K562 treated with DMSO at 1 percent for 12 hours (cell line): Measurements from ENCODE around the gene RNF212B. TPM values are rescaled to one million over a fixed set of nuclear protein-coding genes. Genes with fewer than 3 reads are reported as not detected.

Experiments used
- total RNA-seq: library from RNA; unstranded; fragments of 300-600 nt; gene quantifications from 2 replicates; pipeline ENCODE4 v1.2.3, GENCODE V29; 2022; ENCODE audit not compliant: insufficient read depth

Gene RNF212B, protein sequence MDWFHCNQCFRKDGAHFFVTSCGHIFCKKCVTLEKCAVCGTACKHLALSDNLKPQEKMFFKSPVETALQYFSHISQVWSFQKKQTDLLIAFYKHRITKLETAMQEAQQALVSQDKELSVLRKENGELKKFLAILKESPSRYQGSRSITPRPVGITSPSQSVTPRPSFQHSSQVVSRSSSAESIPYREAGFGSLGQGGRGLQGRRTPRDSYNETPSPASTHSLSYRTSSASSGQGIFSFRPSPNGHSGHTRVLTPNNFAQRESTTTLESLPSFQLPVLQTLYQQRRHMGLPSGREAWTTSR
- total RNA-seq = not detected in 2 replicates

DNA sequence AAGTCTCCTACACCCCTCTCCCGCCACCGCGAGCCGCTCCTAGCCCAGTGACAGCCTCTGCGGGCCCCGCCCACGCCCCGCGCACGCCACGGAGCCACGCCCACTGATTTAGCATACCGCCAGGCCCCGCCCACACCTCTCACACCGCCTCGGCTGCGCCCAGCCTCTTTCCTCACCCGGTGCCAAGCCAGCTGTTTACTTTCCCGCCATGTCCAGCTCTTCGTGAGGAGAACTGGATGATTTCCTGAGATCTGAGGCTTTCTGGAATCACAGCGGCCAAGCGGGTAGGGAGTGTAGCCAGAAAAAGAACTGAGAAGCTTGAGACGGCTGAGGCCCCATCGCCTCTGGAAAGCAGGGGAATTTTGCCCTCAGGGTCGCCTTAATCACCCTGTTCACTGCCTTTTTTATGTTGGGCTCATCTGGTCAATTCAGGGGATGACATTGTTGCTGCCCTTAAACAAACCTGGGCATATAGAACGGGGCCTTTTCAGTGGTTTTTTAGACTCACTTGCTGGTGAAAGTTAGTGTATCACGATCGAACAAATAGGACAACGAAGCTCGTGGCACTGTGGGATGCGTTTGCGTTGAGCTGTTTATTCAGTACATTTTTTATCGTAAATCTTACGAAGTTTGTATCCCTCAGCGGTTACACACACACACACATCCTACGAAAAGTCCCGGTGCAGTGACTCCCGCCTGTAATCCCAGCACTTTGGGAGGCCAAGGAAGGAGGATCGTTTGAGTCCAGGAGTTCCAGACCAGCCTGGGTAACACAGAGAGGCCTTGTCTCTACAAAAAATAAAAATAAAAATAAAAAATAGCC is at the start of gene RNF212B:
RNF212B (plus strand) TSS at position 165 of the 823 bp plus-strand sequence. CDS start 2,410 bp downstream, outside the sequence.

DNA sequence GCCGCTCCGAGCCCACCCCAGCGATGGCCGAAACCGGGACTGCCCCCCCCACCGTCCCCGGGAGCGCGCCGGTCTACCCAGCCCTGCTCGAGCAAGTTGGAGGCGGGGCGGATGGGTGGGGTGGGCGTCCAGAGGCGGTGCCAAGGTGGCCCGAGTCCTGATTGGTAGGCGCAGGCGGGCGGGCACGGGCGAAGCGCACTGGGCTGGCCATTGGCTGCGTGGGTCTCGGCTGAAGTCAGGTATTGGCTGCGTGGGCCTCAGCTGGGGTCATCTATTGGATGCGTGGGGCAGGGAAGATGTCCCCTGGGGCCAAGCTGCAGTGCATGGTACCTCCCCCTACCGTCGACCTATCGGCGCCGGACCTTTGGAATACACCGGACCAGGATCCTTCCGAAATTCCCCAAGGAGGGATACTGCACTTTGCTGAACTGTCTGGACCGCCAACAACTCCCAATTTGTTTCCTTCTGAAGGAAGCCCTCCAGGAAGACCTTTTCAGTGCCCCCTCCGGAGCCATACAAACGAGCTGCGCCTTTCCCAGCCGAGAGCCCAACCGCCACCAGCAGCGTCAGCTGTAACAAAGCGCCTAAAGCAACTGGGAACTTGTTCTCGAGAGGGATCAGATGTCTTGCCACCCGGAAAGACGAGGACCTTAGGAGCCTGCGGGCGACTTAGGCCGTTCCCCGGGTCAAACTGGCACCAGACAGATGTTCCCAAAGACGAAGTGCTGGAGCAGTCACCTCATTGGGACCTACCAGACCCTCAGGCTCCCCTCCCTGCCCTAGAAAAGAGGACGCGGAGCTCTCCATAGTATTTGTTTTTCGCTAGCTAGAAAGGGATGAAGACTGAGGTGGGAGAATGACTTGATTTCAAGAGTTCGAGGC is 48.5 kb downstream of the RNF212B start, which contains the start of gene HOMEZ:
HOMEZ (minus strand) TSS at position 113 of the 882 bp plus-strand sequence. CDS start 180 bp downstream, outside the sequence.

DNA sequence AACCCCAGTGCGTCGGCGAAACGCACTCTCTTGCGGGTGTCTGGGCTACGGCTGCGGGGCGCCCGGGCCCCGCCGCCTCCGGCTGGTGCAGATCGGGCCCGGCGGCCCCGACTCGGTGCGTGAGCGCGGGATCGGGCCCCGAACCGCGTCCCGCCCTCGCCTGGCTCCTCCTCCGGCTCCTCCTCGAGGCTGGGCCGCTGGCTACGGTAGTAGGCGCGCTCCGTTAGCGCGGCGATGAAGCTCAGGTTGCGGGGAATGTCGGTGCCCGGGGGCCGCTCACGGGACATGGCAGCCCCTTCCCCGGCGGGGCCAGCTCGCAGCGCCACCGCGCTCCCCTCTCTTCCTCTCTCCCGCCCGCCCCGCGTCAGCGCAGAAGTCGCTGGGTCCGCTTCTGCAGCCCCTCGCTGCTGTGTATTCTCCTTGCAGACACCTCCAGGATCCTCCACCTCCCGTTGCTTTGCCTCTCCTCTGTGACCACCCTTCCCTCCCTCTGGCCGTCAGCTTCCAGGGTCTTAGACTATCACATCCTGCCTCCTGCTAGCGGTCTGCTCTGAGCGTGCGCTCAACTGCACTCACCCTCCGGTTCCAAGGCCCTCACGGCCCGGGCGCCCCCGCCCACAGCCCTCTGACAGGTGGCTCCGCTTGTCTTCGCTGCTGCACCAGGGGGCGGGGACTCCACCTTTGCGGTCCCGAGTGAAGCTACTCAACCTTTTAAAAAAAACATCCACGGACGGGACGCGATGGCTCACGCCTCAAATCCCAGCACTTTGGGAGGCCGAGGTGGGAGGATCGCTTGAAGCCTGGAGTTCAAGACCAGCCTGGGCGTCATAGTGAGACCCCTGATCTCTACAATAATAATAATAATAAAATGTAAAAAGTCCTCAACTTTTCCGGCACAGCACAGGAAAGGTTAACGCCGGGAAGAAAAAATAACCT is 64.8 kb downstream of the RNF212B start, which contains the start of gene PPP1R3E:
PPP1R3E (minus strand) TSS at position 570 of the 936 bp plus-strand sequence; CDS start at position 287, 283 bp downstream.

DNA sequence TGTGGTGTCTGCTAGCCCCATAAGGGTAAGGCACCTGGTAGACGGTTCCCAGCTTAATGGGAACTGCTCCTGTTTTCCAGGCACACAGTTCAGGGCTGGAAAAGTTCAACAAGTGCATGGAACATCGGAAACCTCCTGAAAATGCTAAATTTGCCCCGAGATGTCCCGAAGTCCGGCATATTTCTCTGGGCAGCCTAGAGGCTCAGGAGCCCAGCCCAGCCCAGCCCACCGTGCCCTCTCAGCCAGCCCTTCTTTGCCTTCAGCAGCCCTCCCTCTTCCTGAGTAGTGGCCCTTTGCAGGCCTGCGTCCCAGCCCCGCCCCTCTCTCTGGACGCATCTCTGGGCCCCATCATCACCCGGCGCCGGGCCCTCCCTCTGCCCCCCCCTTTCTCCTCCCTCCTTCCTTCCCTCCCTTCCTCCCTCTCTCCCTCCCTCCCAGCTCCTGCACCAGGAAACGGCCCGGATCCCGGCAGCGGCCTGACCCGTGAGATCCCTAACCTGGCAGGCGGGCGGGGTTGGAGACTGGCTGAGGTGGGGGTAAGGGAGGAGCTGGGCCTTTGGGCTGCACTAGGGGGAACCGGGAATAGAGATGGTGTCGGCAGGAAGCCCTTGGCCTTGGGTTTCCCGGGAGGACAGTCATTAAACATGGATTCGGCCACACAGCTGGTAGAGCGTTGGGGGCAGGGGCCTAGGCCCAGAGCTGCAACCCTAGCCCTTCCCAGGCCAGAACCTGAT is 68.8 kb downstream of the RNF212B start, which contains the start of gene BCL2L2:
BCL2L2 (plus strand) TSS at position 422 of the 734 bp plus-strand sequence. CDS start 935 bp downstream, outside the sequence.

DNA sequence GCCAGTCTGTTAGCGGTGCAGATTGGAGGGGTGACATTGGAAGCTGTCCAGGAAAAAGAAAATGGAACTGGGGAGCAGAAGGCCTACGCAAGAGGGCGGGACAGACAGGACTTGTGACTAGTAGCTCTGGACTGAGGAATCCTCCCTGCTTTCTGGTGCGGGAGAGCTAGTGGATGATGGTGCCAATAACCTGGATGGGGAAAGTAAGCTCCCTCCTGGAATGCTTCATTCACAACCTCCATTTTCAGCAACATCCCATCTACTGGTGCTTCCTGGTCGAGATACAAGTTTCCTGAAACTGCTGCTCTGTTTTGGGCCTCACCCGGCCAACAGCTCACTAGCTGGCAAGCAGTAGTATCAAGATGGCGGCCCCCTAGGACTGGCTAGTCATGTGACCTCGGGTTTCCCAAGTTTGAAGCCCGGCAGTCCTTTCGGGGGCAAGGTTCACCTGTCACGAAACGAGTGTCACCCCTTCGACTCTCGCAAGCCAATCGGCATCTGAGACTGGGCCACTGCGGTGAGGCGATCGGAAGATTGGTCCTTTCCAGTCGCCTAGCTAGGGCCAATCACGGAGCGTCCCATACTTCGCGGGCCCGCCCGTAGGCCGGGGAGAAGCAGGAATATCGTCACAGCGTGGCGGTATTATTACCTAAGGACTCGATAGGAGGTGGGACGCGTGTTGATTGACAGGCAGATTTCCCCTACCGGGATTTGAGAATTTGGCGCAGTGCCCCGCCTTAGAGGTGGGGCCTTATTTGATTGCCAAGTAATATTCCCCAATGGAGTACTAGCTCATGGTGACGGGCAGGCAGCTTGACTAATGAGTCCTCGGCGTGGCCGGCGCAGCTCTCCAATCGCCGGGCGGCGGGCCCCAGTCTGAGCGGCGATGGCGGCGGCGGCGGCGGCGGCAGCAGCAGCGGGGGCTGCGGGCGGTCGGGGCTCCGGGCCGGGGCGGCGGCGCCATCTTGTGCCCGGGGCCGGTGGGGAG is 83.1 kb downstream of the RNF212B start, which contains the start of gene PABPN1:
PABPN1 (plus strand) TSS at position 874 of the 988 bp plus-strand sequence; CDS start at position 887, 13 bp downstream.

Other genes starting within 250 kb of the RNF212B start
- gene C14orf93, start 227.8 kb upstream of the RNF212B start, total RNA-seq = 17.4 and 17.6 TPM in 2 replicates
- gene PSMB5, start 203.0 kb upstream of the RNF212B start, total RNA-seq = 115 and 148 TPM in 2 replicates
- not detected in 2 replicates for gene PSMB11, start 195.7 kb upstream of the RNF212B start, total RNA-seq
- gene CDH24, start 180.4 kb upstream of the RNF212B start, total RNA-seq = 10.6 and 17.6 TPM in 2 replicates
- 64.4 and 136 TPM in 2 replicates for gene ACIN1, start 142.8 kb upstream of the RNF212B start, total RNA-seq
- gene C14orf119, start 142.4 kb upstream of the RNF212B start, total RNA-seq = 44.9 and 45.3 TPM in 2 replicates
- gene CIROP, start 132.9 kb upstream of the RNF212B start, total RNA-seq = not detected in 2 replicates
- gene CEBPE, start 118.7 kb upstream of the RNF212B start, total RNA-seq = not detected in 2 replicates
- 1.3 and 8.0 TPM in 2 replicates for gene SLC7A8, start 54.3 kb upstream of the RNF212B start, total RNA-seq
- gene HOMEZ, start 48.2 kb downstream of the RNF212B start, total RNA-seq = 6.4 and 12.9 TPM in 2 replicates
- gene PPP1R3E, start 64.9 kb downstream of the RNF212B start, total RNA-seq = 5.4 and 15.6 TPM in 2 replicates
- 16.4 and 24.2 TPM in 2 replicates for gene BCL2L2, start 68.9 kb downstream of the RNF212B start, total RNA-seq
- gene PABPN1, start 83.5 kb downstream of the RNF212B start, total RNA-seq = 78.5 and 118 TPM in 2 replicates
- gene SLC22A17, start 115.0 kb downstream of the RNF212B start, total RNA-seq = 0.28 and 0.58 TPM in 2 replicates
- gene EFS, start 127.2 kb downstream of the RNF212B start, total RNA-seq = not detected in 2 replicates
- gene IL25, start 134.9 kb downstream of the RNF212B start, total RNA-seq = not detected in 2 replicates
- not detected in 2 replicates for gene CMTM5, start 139.1 kb downstream of the RNF212B start, total RNA-seq
- gene MYH6, start 170.3 kb downstream of the RNF212B start, total RNA-seq = not detected in 2 replicates
- not detected in 2 replicates for gene MYH7, start 197.7 kb downstream of the RNF212B start, total RNA-seq
- gene NGDN, start 231.8 kb downstream of the RNF212B start, total RNA-seq = 30.4 and 33.4 TPM in 2 replicates